ENCODE measurements around the gene ENPP4.

DNA sequence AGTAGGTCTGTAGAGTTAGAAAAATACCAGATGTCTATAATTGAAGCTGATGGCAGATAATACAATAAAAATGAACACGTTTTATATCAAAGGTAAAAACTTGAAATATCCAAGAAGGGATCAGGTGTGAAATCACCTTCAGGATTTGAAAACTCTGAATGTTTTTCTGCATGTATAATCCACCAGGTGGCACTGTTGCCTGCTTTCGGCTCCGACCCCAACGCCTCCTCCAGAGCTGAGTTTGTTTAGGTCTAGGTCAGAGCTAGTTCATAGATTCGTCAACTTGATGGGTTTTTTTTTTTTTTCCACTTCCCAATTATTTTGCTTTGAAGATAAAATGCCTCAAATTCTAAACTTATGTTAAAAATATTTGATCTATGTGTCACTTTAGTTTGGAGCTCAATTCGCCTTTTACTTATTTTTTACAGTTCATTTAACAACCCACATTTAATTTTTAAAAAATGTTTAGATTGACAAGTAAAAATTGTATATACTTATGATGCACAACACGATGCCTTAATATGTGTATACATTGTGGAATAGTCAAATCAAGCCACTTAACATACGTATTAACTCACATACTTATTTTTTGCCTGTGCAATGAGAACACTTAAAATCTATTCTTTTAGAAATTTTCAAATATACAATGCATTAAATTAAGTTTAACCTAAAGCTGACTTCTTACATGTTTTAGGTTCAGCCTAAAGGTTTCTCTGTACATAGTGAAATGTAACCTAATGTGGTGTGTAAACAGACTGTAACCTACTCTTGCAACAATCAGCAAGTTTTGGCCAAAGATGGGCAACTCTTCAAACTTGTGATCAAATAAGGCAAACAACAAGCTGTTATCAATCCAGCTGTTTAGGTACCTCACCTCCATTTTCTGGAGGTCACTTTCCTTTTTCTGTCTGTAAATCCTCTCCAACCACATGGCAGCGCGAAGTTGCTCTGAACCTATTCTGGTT is 39.4 kb upstream of the ENPP4 start:
- no peak for TF ChIP-seq POLR2AphosphoS5 (IDR thresholded peaks at IDR 0.05; ENCODE audit: low read depth, low read length)
- no peak for TF ChIP-seq SPI1 (IDR thresholded peaks at IDR 0.05; ENCODE audit: low read depth, low read length)
- no peak for TF ChIP-seq PAX5 (IDR thresholded peaks at IDR 0.05; ENCODE audit: insufficient read depth, low read length, severe bottlenecking)
- no peak for TF ChIP-seq POLR2A (IDR thresholded peaks at IDR 0.05; ENCODE audit: low read depth, low read length)
